ENCODE data around the gene NF2. TPM values are rescaled to one million over a fixed set of nuclear protein-coding genes. Genes with fewer than 3 reads are reported as not detected.

NF2 gene
- total RNA-seq, 1 experiment from 2014 or later = 56.9 TPM

DNA sequence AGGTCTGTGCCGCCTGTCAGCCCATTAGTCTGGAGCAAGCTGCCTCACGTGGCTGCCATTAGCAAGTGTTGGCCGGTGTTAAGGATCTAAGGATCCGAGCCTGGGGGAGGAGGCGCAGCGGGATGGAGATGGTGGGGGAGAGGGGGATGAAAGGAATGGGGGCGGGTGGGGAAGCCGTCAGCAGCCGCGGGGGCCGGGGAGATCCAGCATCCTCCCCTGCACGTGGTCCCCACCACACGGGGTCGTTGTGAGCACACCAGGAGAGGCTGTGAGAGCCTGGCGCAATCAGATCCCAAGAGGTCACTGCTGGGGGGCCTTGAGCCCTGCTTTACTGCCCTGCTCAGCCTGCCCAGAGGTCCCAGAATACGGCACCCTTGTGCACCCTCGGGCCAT lies 123.7 kb downstream of the NF2 start:
- H3K27me3 Mint-ChIP-seq (ENCODE audit: low read depth) = peaks cover 9% of the 10 kb centered on the region
- H3K4me3 Mint-ChIP-seq = no peak overlapping the region
- H3K27ac Mint-ChIP-seq = no peak overlapping the region
- ChIA-PET CTCF (interaction anchor here (0.5 to 1.6 kb wide), 8 partner anchors 10 to 561 kb away, joined by 3 to 7 read pairs (median 4); no protein-coding TSS in a partner anchor), POLR2A (no interaction called here)
- no peaks in the 10 kb centered on the region for H3K4me1 Mint-ChIP-seq
- no peaks in the 10 kb centered on the region for H3K9me3 Mint-ChIP-seq
- ATAC-seq (peak; percentile 76), DNase-seq (ENCODE audit: low spot score) (peak; percentile 76)
- H3K36me3 Mint-ChIP-seq = no peaks in the 10 kb centered on the region
- TF ChIP-seq, protein P1, sequence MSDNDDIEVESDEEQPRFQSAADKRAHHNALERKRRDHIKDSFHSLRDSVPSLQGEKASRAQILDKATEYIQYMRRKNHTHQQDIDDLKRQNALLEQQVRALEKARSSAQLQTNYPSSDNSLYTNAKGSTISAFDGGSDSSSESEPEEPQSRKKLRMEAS (CRISPR knock-in tag; IDR thresholded peaks at IDR 0.05) = peak; percentile 42; the same call in 1 of the 2 replicates
- TF ChIP-seq, protein P2, sequence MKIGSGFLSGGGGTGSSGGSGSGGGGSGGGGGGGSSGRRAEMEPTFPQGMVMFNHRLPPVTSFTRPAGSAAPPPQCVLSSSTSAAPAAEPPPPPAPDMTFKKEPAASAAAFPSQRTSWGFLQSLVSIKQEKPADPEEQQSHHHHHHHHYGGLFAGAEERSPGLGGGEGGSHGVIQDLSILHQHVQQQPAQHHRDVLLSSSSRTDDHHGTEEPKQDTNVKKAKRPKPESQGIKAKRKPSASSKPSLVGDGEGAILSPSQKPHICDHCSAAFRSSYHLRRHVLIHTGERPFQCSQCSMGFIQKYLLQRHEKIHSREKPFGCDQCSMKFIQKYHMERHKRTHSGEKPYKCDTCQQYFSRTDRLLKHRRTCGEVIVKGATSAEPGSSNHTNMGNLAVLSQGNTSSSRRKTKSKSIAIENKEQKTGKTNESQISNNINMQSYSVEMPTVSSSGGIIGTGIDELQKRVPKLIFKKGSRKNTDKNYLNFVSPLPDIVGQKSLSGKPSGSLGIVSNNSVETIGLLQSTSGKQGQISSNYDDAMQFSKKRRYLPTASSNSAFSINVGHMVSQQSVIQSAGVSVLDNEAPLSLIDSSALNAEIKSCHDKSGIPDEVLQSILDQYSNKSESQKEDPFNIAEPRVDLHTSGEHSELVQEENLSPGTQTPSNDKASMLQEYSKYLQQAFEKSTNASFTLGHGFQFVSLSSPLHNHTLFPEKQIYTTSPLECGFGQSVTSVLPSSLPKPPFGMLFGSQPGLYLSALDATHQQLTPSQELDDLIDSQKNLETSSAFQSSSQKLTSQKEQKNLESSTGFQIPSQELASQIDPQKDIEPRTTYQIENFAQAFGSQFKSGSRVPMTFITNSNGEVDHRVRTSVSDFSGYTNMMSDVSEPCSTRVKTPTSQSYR (CRISPR knock-in tag; IDR thresholded peaks at IDR 0.05) = no peak
- TF ChIP-seq USF2 (CRISPR knock-in tag; IDR thresholded peaks at IDR 0.05) (peak; percentile 51), SMAD3 (CRISPR knock-in tag; IDR thresholded peaks at IDR 0.05; ENCODE audit: borderline replicate concordance) (no peak), RORB (CRISPR knock-in tag; IDR thresholded peaks at IDR 0.05) (no peak)

DNA sequence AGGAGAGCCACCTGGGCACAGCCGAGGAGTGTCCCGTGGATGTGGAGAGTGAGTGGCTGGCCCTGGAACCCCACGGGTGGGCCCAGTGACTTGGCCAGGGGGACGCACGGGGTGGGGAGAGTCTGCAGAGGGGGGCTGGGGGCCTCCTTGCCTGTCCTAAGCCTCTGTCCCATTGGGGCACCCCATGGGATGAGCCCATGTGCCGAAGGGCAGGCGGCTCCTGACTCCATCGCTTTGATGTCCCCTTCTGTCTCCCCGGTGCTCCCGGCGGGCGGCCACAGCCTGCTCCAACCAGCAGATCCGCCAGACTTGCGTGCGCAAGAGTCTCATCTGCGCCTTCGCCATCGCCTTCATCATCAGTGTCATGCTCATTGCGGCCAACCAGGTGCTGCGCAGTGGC lies 125.7 kb downstream of the NF2 start:
- POLR2A ChIA-PET = no interaction called here
- CTCF ChIA-PET = no interaction called here
- ATAC-seq (no peak), DNase-seq (ENCODE audit: low spot score) (no peak)
- H3K27ac Mint-ChIP-seq = no peak overlapping the region
- no peaks in the 10 kb centered on the region for H3K36me3 Mint-ChIP-seq
- no peaks in the 10 kb centered on the region for H3K9me3 Mint-ChIP-seq
- no peak overlapping the region for H3K4me3 Mint-ChIP-seq
- H3K27me3 Mint-ChIP-seq (ENCODE audit: low read depth) = no peaks in the 10 kb centered on the region; the same call in 1 of the 2 replicates
- 0 out of 2 replicates have a peak, but pooled peaks cover 3% of the 10 kb centered on the region for H3K4me1 Mint-ChIP-seq
- TF ChIP-seq ZNF317 (CRISPR knock-in tag; IDR thresholded peaks at IDR 0.05; ENCODE audit: borderline replicate concordance, low read depth) (no peak), MYBL2 (CRISPR knock-in tag; IDR thresholded peaks at IDR 0.05) (no peak), TCF7 (CRISPR knock-in tag; IDR thresholded peaks at IDR 0.05; ENCODE audit: low read depth) (no peak), RELA (CRISPR knock-in tag; IDR thresholded peaks at IDR 0.05; ENCODE audit: borderline replicate concordance) (no peak), ZSCAN18 (CRISPR knock-in tag; IDR thresholded peaks at IDR 0.05) (no peak), ZBTB21 (CRISPR knock-in tag; IDR thresholded peaks at IDR 0.05; ENCODE audit: borderline replicate concordance) (no peak), TEAD4 (CRISPR knock-in tag; IDR thresholded peaks at IDR 0.05) (no peak), NR1H2 (CRISPR knock-in tag; IDR thresholded peaks at IDR 0.05) (no peak)
- TF ChIP-seq, protein P3, sequence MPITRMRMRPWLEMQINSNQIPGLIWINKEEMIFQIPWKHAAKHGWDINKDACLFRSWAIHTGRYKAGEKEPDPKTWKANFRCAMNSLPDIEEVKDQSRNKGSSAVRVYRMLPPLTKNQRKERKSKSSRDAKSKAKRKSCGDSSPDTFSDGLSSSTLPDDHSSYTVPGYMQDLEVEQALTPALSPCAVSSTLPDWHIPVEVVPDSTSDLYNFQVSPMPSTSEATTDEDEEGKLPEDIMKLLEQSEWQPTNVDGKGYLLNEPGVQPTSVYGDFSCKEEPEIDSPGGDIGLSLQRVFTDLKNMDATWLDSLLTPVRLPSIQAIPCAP (CRISPR knock-in tag; IDR thresholded peaks at IDR 0.05) = no peak
- TF ChIP-seq, protein P2 (CRISPR knock-in tag; IDR thresholded peaks at IDR 0.05) = no peak
- TF ChIP-seq, protein P4, sequence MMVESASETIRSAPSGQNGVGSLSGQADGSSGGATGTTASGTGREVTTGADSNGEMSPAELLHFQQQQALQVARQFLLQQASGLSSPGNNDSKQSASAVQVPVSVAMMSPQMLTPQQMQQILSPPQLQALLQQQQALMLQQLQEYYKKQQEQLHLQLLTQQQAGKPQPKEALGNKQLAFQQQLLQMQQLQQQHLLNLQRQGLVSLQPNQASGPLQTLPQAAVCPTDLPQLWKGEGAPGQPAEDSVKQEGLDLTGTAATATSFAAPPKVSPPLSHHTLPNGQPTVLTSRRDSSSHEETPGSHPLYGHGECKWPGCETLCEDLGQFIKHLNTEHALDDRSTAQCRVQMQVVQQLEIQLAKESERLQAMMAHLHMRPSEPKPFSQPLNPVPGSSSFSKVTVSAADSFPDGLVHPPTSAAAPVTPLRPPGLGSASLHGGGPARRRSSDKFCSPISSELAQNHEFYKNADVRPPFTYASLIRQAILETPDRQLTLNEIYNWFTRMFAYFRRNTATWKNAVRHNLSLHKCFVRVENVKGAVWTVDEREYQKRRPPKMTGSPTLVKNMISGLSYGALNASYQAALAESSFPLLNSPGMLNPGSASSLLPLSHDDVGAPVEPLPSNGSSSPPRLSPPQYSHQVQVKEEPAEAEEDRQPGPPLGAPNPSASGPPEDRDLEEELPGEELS (CRISPR knock-in tag; IDR thresholded peaks at IDR 0.05) = no peak
- TF ChIP-seq, protein P5, sequence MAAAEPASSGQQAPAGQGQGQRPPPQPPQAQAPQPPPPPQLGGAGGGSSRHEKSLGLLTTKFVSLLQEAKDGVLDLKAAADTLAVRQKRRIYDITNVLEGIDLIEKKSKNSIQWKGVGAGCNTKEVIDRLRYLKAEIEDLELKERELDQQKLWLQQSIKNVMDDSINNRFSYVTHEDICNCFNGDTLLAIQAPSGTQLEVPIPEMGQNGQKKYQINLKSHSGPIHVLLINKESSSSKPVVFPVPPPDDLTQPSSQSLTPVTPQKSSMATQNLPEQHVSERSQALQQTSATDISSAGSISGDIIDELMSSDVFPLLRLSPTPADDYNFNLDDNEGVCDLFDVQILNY (CRISPR knock-in tag; IDR thresholded peaks at IDR 0.05) = no peak
- TF ChIP-seq, protein P6, sequence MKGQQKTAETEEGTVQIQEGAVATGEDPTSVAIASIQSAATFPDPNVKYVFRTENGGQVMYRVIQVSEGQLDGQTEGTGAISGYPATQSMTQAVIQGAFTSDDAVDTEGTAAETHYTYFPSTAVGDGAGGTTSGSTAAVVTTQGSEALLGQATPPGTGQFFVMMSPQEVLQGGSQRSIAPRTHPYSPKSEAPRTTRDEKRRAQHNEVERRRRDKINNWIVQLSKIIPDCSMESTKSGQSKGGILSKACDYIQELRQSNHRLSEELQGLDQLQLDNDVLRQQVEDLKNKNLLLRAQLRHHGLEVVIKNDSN (CRISPR knock-in tag; IDR thresholded peaks at IDR 0.05) = no peak
- TF ChIP-seq, protein P7, sequence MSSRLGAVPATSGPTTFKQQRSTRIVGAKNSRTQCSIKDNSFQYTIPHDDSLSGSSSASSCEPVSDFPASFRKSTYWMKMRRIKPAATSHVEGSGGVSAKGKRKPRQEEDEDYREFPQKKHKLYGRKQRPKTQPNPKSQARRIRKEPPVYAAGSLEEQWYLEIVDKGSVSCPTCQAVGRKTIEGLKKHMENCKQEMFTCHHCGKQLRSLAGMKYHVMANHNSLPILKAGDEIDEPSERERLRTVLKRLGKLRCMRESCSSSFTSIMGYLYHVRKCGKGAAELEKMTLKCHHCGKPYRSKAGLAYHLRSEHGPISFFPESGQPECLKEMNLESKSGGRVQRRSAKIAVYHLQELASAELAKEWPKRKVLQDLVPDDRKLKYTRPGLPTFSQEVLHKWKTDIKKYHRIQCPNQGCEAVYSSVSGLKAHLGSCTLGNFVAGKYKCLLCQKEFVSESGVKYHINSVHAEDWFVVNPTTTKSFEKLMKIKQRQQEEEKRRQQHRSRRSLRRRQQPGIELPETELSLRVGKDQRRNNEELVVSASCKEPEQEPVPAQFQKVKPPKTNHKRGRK (CRISPR knock-in tag; IDR thresholded peaks at IDR 0.05; ENCODE audit: borderline replicate concordance) = no peak

Data from WTC11 (cell line).